MM.1S (cell line): ENCODE results near the gene SPACA6.

Experiments used
- EZH2phosphoT487 ChIP-seq: fragments of 300-600 bp; sonication (generic); IDR thresholded peaks from 2 replicates; pipeline ENCODE4 v1.6.1; 2018; ENCODE audit warnings: antibody characterized with exemption, low read length
- TF ChIP-seq, protein P1 (sequence below): fragments of 300-600 bp; sonication (generic); IDR thresholded peaks from 2 replicates; pipeline ENCODE4 v1.5.1; 2016; ENCODE audit warnings: antibody characterized with exemption, low read length, mixed read lengths

DNA sequence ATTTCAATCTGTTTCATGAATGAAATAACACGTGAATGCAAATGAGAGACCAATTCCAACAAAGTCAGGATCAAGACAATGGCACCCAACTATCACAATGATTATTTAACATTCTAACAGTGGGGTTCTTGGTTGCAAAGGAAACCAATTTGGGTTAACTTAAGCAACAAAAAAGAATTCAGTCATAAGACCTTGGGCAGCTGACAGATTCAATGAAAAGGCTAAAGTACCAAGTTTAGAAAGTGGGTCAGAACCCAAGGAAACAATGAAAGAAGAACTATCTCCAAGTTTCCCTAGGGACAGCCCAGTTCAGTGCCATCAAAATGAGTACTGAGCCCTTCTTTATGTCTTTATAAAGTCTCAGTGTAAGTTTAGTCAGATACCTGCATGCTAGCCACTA lies 29.0 kb upstream of the SPACA6 start:
- TF ChIP-seq EZH2phosphoT487, result no peak
- TF ChIP-seq, protein P1, sequence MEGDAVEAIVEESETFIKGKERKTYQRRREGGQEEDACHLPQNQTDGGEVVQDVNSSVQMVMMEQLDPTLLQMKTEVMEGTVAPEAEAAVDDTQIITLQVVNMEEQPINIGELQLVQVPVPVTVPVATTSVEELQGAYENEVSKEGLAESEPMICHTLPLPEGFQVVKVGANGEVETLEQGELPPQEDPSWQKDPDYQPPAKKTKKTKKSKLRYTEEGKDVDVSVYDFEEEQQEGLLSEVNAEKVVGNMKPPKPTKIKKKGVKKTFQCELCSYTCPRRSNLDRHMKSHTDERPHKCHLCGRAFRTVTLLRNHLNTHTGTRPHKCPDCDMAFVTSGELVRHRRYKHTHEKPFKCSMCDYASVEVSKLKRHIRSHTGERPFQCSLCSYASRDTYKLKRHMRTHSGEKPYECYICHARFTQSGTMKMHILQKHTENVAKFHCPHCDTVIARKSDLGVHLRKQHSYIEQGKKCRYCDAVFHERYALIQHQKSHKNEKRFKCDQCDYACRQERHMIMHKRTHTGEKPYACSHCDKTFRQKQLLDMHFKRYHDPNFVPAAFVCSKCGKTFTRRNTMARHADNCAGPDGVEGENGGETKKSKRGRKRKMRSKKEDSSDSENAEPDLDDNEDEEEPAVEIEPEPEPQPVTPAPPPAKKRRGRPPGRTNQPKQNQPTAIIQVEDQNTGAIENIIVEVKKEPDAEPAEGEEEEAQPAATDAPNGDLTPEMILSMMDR, result no peak
